Measurements from ENCODE around the gene BGN.

DNA sequence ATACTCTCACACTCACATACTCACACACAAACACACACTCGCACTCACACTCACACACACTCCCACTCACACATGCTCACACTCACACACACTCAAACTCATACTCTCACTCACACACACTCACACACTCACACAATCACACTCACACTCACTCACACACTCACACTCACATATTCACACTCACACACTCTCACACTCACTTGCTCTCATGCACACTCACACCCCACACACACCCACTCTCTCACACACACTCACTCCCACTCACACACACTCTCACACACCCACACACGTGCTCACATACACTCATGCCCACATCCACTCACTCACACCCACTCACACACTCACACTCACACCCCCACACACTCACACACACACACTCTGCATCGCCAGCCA is 17.7 kb downstream of the BGN start:
- TF ChIP-seq CTCF (IDR thresholded peaks at IDR 0.05) (no peak), REST (IDR thresholded peaks at IDR 0.05; ENCODE audit: insufficient read depth in 1 of 2, low read depth in 2 of 2, low read length in 1 of 2) (no peak), SIN3A (IDR thresholded peaks at IDR 0.05; ENCODE audit: borderline replicate concordance, insufficient read depth, low read depth, low read length) (no peak), POLR2AphosphoS5 (IDR thresholded peaks at IDR 0.05; ENCODE audit: low read depth, low read length) (no peak)

Measured in Panc1 (cell line).